Transverse colon (tissue), 4 donors: ENCODE measurements around the gene PAX5. TPM values are rescaled to one million over a fixed set of nuclear protein-coding genes. Genes with fewer than 3 reads are reported as not detected.

ENCODE experiments used
- DNase-seq: peaks from one replicate; pipeline ENCODE4 v3.0.0-alpha.2; 2019
- H3K27ac ChIP-seq, 4 donors: fragments of 200-600 bp; sonication (generic); 2 replicates each; pipeline ENCODE4 v1.5.1; 2016 to 2018; ENCODE audit warnings: inconsistent platforms in 4 of 4
- H3K27me3 ChIP-seq: fragments of 200-600 bp; sonication (generic); 2 replicates; pipeline ENCODE4 v1.5.1; 2017; ENCODE audit warnings: inconsistent platforms
- H3K36me3 ChIP-seq, 4 donors: fragments of 200-600 bp; sonication (generic); 2 replicates each; pipeline ENCODE4 v1.5.1; 2017 to 2019; ENCODE audit warnings: inconsistent platforms in 4 of 4
- H3K4me1 ChIP-seq, 4 donors: fragments of 200-600 bp; sonication (generic); 2 replicates each; pipeline ENCODE4 v1.5.1; 2017 to 2020; ENCODE audit warnings: inconsistent platforms in 4 of 4
- H3K4me3 ChIP-seq, 4 donors: fragments of 200-600 bp; sonication (generic); 1 replicate in 1 of 4; 2 replicates in 3 of 4; pipeline versions ENCODE4 v1.5.1 to v1.6.1; 2017 to 2019; ENCODE audit warnings: inconsistent platforms in 4 of 4
- H3K9me3 ChIP-seq, 2 donors: fragments of 200-600 bp; sonication (generic); 2 replicates each; pipeline ENCODE4 v1.5.1; 2017 to 2019; ENCODE audit warnings: inconsistent platforms in 2 of 2
- CTCF ChIP-seq, 5 experiments: fragments of 200-600 bp in 3 of 5; fragments of 450-650 bp in 2 of 5; sonication (generic) in 3 of 5; IDR thresholded peaks; 1 replicate in 2 of 5; 2 replicates in 3 of 5; pipeline ENCODE4 v1.5.1; 2016 to 2017; ENCODE audit warnings: antibody characterized with exemption in 5 of 5, inconsistent platforms in 3 of 5, mild to moderate bottlenecking in 2 of 5, moderate library complexity in 1 of 5
- EP300 ChIP-seq: sonication (generic); formaldehyde crosslinking; IDR thresholded peaks from one replicate; pipeline ENCODE4 v1.6.1; 2017; ENCODE audit warnings: antibody characterized with exemption, low read depth
- POLR2A ChIP-seq: fragments of 450-650 bp; IDR thresholded peaks from one replicate; pipeline ENCODE4 v1.6.1; 2016; ENCODE audit warnings: antibody characterized with exemption, mild to moderate bottlenecking, moderate library complexity
- POLR2AphosphoS5 ChIP-seq, 3 donors: sonication (generic); formaldehyde crosslinking; IDR thresholded peaks; one replicate each; pipeline ENCODE4 v1.6.1; 2016; ENCODE audit warnings: antibody characterized with exemption in 3 of 3
- WGBS, 2 donors: methylation state at CpG; one replicate each; pipeline ENCODE4 v1.1.5; 2018; ENCODE audit warnings: low coverage in 1 of 2; 5-methylcytosine and 5-hydroxymethylcytosine counted together
- in situ Hi-C, 4 donors: fragments of 200-750 bp; cut with MboI; loops; one replicate each; pipeline versions ENCODE4 v1.15.0 to v1.15.1; 2017; ENCODE audit warnings: low sequenced_read_pairs in 3 of 4, low pct_ligation_motif_present in 1 of 4, low pct_unique_long_range_greater_than_20kb in 1 of 4
- intact Hi-C: fragments of 100-400 bp; cut with DNase I; formaldehyde crosslinking; loops from one replicate; pipeline ENCODE4 v1.15.1; 2023; ENCODE audit warnings: low total_unique reads
- total RNA-seq, 4 donors: library from RNA; depleted of rRNA; stranded (reverse); fragments of >200 nt; gene quantifications; one replicate each; pipeline ENCODE4 v1.1.0, GENCODE V29; 2016

Gene PAX5
- total RNA-seq, 4 donors from 2014 or later: 2.4 to 3.7 TPM; not detected in 2

- no peaks in the 10 kb centered on the region for H3K9me3 ChIP-seq
- whole genome bisulfite sequencing, 2 donors: 75% methylated on average over 10 of the region's 10 CpGs; no CpG with 5 or more reads in 1 of the 2 donors
- no peak overlapping the region for H3K27ac ChIP-seq
- in situ Hi-C loops (no loop called here), intact Hi-C loops (no loop called here)
- no peak for DNase-seq
- no peaks in the 10 kb centered on the region for H3K4me1 ChIP-seq
- no peaks in the 10 kb centered on the region for H3K36me3 ChIP-seq
- H3K4me3 ChIP-seq: no peak overlapping the region
- H3K27me3 ChIP-seq: peaks cover 5% of the 10 kb centered on the region
- TF ChIP-seq CTCF (IDR thresholded peaks at IDR 0.05) (no peak), POLR2AphosphoS5 (IDR thresholded peaks at IDR 0.05) (no peak), POLR2A (no peak), EP300 (no peak)
Observed at GRCh38 chr9:36897019-36897418, 137.0 kb downstream of the PAX5 start.

- TF ChIP-seq POLR2AphosphoS5 (IDR thresholded peaks at IDR 0.05): no peak
- no peak for TF ChIP-seq EP300
- no peak for TF ChIP-seq POLR2A
- no peak for TF ChIP-seq CTCF (IDR thresholded peaks at IDR 0.05)
Observed at GRCh38 chr9:36896296-36896695, 137.8 kb downstream of the PAX5 start.

GRCh38 chr9:36895744-36896260 lies 138.3 kb downstream of the PAX5 start:
- H3K27me3 ChIP-seq: peaks cover 12% of the 10 kb centered on the region
- H3K36me3 ChIP-seq: no peaks in the 10 kb centered on the region
- no peaks in the 10 kb centered on the region for H3K4me1 ChIP-seq
- no peaks in the 10 kb centered on the region for H3K9me3 ChIP-seq
- WGBS, 2 donors: 79% methylated on average over 5 of the region's 5 CpGs; no CpG with 5 or more reads in 1 of the 2 donors
- TF ChIP-seq POLR2A (no peak), EP300 (no peak), POLR2AphosphoS5 (IDR thresholded peaks at IDR 0.05) (no peak), CTCF (IDR thresholded peaks at IDR 0.05) (no peak)
- no peak overlapping the region for H3K27ac ChIP-seq
- DNase-seq: no peak
- in situ Hi-C loops: no loop called here
- intact Hi-C loops: no loop called here
- H3K4me3 ChIP-seq: no peak overlapping the region

More at GRCh38 chr9:36896296-36896695, 137.8 kb downstream of the PAX5 start:
- 86% methylated on average over 6 of the region's 6 CpGs; no CpG with 5 or more reads in 1 of the 2 donors for WGBS, 2 donors
- intact Hi-C loops: no loop called here
- Histone ChIP-seq H3K9me3 (no peaks in the 10 kb centered on the region), H3K36me3 (no peaks in the 10 kb centered on the region), H3K4me3 (no peak overlapping the region), H3K27ac (no peak overlapping the region), H3K27me3 (peaks cover 7% of the 10 kb centered on the region), H3K4me1 (no peaks in the 10 kb centered on the region)
- DNase-seq: no peak
- in situ Hi-C loops: no loop called here

- 91 to 100% methylated on average over 5 to 23 of the region's 23 CpGs for WGBS, 2 donors
- Histone ChIP-seq H3K27me3 (peaks cover 20% of the 10 kb centered on the region), H3K36me3 (no peaks in the 10 kb centered on the region), H3K4me3 (no peak overlapping the region), H3K9me3 (no peaks in the 10 kb centered on the region), H3K27ac (no peak overlapping the region), H3K4me1 (no peaks in the 10 kb centered on the region)
- DNase-seq: no peak
- no peak for TF ChIP-seq POLR2A
- TF ChIP-seq EP300: no peak
- no peak for TF ChIP-seq POLR2AphosphoS5 (IDR thresholded peaks at IDR 0.05)
- no peak for TF ChIP-seq CTCF (IDR thresholded peaks at IDR 0.05)
- in situ Hi-C loops (no loop called here), intact Hi-C loops (no loop called here)
Observed at GRCh38 chr9:36894695-36895310, 139.3 kb downstream of the PAX5 start.
